ENCODE measurements around the gene ADGRL3.
"Not testable (repeated sequence)": the region's sequence is repeated elsewhere in the genome, so short reads cannot be mapped to it uniquely, and the experiment has no call there.

Gene ADGRL3

GRCh38 chr4:61851126-61851525 is 651.0 kb downstream of the ADGRL3 start:
- DNase-seq, result no peak

GRCh38 chr4:61852105-61852504 is 652.0 kb downstream of the ADGRL3 start:
- not testable (repeated sequence) for DNase-seq

- no peak for DNase-seq
These were observed 652.9 kb downstream of the ADGRL3 start for GRCh38 chr4:61853041-61853440.

DNA sequence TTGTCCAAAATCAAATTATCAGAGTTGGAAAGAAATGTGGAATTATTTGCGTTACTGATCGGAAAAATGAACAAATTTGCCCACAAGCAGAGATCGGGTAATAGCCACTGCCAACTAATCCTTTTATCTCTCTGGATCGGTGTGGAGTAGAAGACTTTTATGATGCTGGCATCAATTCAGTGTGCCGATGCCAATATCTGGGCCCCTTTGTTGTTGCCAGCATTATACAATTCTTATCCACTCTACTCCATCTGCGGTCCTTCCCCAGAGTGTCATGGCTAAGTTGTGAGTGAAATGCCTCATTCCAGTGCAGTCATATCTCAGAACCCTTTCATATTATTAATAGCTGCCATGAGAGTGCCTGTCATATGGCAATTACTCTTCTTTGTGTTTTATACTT is 660.2 kb downstream of the ADGRL3 start:
- no peak for DNase-seq

DNA sequence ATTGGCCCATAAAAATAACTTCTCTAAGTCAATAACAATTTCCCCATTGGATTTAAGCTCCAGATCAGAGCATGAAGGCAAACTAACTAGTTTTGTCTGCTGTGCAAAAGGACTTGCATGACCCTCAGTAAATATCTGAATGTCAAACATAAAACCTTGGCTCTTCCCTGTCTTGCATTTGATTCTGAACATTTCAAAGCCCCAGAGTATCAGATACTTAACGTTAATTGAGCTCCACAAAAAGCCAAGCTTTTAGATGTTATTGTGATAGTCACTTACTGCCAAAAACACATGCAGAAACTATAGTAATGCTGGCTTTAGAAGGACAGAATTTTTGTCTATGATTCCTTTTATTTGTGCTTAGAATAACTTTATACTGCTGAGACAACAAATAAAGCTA is 664.2 kb downstream of the ADGRL3 start:
- DNase-seq, result no peak

- DNase-seq, result no peak
These were observed 666.4 kb downstream of the ADGRL3 start for GRCh38 chr4:61866378-61867030.

- DNase-seq, result no peak
These were observed 672.9 kb downstream of the ADGRL3 start for GRCh38 chr4:61872983-61873382.

DNA sequence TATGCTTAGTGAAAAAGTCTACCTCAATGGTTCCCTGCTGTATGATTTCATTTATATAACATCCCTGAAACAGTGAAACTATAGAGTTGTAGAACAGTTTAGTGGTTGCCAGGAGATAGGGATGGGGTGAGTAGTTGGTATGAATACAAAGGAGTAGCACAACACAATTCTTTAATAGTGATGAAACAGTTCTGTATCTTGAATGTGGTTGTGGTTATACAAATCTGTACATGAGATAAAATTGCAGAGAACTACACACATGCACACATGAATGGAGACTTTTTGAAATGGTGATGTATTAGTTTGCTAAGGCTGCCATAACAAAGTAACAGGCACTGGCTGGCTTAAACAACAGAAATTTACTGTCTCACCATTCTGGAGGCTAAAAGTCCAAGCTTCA is 677.1 kb downstream of the ADGRL3 start:
- no peak for DNase-seq

- DNase-seq, result no peak
These were observed 677.8 kb downstream of the ADGRL3 start for GRCh38 chr4:61877893-61878292.

- no peak for DNase-seq
These were observed 682.3 kb downstream of the ADGRL3 start for GRCh38 chr4:61882381-61882780.

- no peak for DNase-seq
These were observed 686.0 kb downstream of the ADGRL3 start for GRCh38 chr4:61886131-61886530.

- no peak for DNase-seq
These were observed 689.0 kb downstream of the ADGRL3 start for GRCh38 chr4:61889117-61889516.

GRCh38 chr4:61890321-61890720 is 690.2 kb downstream of the ADGRL3 start:
- DNase-seq, result no peak

GRCh38 chr4:61891953-61892352 is 691.8 kb downstream of the ADGRL3 start:
- DNase-seq, result no peak

DNA sequence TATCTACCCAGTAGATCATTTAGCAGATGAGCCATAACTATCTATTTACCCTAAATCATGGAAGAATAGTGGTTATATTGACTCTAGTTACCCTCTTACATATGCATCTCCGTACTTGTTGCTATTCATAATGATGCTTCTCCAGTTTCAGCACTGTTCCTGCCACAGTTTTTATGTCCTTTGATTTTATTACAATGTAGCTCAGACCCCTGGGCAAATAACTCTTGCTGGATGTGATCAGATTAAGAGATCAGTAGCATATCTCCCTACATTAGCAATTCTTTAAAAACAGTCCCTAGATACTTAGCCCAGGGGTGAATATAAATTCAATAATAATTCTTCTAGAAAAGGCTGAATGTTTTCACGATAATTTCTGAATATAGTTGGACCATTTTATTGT is 696.5 kb downstream of the ADGRL3 start:
- no peak for DNase-seq

DNA sequence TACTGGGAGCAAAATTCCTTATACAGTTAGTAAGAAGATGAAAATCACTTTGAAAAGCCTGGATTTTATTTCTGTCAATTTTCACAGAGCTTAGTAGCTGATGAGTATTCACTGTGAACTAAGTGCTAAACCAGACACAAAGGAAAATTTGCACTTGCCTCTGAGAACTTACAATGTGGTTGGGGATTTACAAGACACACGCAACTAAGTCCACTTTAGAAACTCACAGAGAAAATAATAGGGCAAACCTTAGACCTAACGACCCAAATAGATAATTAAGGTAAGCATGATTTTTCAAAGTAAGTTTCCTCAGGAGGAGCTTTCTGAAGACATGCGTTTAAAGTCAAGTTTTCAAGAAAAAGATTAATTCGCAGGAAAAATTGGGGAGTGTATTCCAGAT is 708.9 kb downstream of the ADGRL3 start:
- no peak for DNase-seq

DNA sequence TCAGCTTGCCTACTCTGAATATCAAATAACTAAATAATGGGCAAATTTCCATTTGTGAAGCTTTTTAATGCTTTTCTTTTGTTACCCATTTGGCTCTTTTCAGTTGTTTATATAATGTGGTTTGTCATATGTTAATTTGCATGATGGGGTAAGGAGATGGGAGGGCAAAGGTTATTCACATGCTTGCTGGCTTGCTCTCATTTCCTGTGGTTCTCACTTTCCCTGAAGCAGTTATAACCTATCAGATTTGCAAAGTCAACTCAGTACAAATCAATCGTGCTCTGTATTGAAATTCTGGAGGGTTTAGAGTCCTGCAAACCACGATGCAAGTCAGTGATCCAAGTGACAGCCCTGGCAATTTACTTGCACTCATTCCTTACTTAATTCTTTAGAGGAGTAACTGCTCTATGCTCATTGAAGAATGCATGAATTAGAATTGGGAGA is 711.2 kb downstream of the ADGRL3 start:
- no peak for DNase-seq

GRCh38 chr4:61913619-61914018 is 713.5 kb downstream of the ADGRL3 start:
- DNase-seq, result no peak

DNA sequence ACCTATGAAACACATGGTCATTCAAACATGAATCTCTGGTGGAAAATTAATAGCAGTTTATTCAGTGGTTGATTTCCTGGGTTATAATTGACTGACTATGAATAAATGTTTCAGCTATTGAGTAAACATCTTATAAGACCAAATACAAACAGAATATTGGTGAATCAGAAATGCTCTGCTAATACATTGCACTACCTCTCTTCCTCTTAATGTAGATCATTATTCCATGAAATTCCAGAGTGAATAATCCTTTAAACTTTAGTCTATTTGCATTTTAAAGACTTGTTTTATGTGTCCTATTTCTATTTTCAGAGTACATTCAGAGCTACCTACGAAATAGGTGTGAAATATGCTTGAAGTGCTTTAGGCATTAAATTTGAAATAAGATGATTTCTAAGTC is 715.4 kb downstream of the ADGRL3 start:
- DNase-seq, result no peak

DNA sequence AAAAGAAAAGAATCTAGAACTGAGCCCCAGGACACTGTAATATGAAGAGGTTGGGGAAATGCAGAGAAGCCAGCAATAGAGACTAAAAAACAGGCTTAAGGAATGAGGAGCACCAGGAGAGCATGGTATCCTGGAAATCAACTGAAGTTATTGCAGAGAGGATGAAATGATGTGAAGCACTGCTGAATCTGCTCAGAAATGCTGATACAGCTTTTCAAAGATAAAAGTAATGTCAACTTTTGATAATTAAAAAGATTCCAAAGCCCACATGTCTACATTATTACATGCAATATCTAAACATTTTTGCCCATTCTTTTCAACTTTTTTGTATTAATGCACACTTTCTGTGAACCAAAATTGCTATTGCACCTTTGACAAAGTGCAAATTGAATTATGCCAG is 718.4 kb downstream of the ADGRL3 start:
- no peak for DNase-seq

GRCh38 chr4:61918987-61919386 is 718.9 kb downstream of the ADGRL3 start:
- no peak for DNase-seq

GRCh38 chr4:61919561-61919960 is 719.4 kb downstream of the ADGRL3 start:
- DNase-seq, result no peak

DNA sequence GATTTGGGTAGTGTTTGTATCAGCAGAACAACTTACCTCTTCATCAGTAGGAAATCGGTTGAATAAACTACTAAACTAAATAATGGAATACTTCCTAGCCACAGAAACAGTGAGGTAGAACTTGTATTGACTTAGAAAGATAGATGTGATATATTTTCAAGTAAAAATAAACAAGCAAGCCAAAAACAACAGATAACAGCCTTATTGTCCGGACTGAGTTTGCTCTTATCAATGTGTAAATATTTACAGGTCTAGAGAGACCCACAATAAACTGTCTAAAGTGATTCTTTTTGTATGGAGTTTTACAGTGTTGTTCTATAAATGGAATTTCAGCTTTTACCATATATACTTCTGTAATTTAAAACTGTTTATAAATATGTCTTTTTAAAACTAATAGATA is 721.8 kb downstream of the ADGRL3 start:
- DNase-seq, result no peak

DNA sequence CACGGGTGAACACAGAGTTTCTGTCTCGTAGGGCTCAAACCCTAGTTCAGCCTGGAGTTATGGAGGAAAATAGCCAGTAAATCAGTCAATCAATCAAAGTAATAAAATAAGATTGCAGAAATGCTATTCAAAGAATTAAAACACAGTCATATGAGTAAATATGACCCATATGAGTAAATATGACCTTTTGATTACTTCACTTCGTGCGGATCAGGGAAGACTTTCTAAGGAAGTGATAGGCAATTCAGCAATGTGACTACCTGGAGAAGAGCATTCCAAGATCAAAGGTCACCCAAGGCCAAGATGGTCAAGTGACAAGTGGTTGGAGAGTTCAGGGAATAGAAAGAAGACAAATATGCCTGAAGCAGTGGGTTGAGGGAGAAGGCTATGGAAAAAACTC is 722.6 kb downstream of the ADGRL3 start:
- DNase-seq, result no peak

- no peak for DNase-seq
These were observed 723.1 kb downstream of the ADGRL3 start for GRCh38 chr4:61923179-61923578.

GRCh38 chr4:61924131-61924530 is 724.0 kb downstream of the ADGRL3 start:
- DNase-seq, result no peak
